GM19467 (cell line): Measurements from ENCODE around the gene GUCY2C.

Source experiments
- ATAC-seq: cut with Tn5 transposase; IDR thresholded peaks from one replicate; pipeline ENCODE4 v1.9.1; 2021; ENCODE audit warnings: mild to moderate bottlenecking, moderate library complexity; ENCODE audit not compliant: unreplicated experiment

The GUCY2C gene

DNA sequence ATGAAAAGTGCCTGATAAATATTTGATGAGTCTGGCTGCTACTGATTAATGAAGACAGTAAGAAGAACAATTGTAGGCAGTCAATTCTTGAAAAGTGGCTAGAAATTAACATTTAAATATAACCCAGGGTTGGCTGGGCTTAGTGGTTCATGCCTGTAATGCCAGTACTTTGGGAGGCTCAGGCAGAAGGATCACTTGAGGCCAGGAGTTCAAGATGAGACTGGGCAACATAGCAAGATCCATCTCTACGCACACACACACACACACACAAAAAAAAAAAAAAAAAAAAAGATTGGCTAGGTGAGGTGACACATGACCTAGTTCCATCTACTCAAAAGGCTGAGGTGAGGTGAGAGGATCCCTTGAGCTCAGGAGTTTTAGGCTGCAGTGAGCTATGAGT is 120.8 kb downstream of the GUCY2C start:
- no peak for ATAC-seq

DNA sequence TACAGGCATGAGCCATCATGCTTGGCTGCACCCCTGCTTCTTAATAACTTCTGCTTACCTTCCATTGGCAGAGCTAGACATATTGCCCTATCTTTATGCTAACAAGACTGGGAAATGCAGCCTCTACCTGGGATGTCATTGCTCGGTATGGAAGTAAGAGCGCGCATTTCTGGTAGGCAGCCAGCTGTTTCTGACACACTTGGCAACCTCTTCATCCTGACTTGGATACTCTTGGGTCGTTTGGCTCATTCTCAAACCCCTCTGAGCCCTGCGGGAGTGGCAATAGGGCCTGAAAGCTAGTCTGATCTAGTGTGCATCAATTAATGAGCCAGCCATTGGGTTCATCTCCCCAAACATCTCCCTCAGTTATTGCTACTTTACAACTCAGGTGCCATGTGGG is 123.3 kb downstream of the GUCY2C start:
- no peak for ATAC-seq

DNA sequence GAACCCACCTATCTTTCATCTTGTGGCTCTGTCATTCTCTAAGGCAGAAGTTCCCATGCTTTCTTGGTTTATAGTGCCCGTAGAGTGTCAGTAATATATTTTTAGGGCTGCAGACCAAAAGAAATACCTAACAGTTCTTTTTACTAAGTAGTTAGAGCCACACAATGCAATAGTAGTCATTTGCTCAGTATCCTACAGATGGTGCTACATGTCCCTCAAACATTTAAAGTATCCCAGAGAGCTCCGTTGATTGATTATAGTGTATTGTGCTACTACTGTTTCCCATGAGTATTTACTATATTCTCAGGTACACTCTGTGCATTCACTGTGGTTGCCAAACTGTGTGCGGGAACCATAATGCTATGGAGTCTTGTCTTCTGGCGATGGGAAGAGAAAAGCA is 124.0 kb downstream of the GUCY2C start:
- ATAC-seq: no peak

DNA sequence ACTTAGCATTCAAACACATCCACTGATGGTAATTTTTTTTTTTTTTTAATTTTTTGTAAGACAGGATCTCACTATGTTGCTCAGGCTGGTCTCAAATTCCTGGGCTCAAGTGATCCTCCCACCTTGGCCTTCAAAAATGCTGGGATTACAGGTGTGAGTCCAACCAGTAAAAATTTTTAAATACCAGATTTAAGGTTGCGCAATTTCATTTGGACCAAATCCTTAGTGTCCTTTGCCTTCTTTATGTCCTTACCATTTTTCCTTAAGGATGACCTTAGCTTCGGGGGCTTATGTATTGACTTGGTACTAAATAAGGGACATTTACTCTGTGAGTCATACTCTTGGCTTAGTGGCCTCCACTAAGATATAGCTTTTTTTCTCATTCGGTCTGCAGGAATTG is 124.6 kb downstream of the GUCY2C start:
- no peak for ATAC-seq

DNA sequence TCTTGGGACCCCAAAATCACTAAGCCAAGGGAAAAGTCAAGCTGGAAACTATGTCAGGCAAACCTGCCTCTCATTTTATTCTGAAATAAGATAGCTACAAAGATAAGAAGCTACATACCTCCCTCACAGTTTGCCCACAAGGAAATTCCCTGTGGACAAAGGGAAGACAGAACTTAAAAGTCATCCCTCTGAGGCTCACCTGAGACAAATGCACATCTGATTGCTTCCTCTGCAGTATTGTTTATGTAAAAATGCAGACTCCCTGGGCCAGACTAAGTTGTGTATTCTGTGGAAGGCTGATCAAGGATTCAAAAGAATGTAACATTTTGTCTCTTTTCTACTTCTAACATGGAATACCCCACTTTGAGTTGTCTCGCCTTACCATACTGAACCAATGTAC is 126.2 kb downstream of the GUCY2C start:
- ATAC-seq: no peak

DNA sequence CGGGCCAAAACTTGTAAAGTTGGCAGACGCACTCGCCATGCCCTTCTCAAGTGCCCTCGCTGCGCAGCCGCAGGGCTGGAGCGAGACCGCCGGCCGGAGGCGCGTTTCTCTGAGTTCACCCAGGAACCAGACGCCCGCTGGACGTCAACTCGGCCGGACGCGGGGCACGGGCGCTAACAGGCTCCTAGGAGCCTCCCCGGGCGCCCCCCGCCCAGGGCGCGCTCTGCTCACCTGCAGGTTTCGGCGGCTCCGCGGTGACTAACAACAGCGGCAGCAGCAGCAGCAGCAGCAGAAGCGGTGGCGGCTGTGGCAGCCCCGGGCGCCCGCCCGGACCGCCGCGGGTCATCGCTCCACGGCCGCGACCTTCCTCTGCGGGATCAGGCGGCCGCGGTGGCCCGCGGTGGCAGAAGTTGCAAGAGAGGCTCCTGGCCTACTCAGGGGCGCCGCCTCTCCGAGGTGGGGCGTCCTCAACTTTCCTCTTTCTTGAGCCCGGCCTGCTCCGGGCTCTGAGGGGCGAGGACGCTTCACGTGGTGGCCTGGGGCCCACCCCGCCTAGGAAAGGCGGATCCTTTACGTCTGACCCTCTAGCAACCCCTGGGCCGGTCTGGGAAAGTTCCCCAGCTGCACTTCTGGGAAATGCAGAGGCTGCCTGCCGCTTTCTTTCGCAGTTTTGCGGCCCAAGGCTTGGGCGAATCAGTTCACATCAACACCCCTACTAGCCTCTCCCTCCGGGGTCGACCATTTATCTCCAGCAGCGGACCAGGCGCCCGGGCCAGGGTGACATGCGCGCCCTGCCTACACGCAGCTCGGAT is 128.8 kb downstream of the GUCY2C start, which contains the start of gene PLBD1:
TSS of gene PLBD1 (minus strand) at position 533 of the 812 bp plus-strand sequence. CDS start at position 346, 187 bp downstream.
- ATAC-seq: no peak

DNA sequence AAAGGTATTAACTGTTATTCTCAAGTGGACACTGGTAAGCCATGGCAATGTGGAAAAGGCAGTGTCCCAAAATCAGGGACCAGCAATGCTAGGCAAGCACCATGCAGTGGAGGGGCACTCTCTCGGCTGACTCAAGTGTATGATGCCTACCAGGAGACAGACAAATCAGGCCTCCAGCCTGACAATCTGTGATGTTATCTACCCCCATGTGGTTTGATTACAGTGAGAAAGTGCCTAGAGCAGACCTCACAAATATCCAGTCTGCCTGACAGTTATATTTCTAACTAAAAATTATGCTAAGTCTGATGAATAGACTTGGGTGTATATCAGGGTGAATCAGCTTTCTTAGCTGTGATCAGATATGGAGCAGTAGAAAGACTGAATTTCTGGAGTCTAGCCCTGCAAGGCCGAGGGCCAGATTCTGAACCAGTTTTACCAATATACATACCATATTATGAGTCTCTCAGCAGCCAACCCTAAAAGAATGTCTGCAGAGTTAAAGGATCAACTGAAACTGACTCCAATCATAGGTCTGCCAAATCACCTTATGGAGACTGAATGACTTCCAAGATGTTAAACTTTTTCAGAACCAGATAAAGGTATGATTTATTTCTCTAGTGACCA is 132.0 kb downstream of the GUCY2C start:
- ATAC-seq: no peak

DNA sequence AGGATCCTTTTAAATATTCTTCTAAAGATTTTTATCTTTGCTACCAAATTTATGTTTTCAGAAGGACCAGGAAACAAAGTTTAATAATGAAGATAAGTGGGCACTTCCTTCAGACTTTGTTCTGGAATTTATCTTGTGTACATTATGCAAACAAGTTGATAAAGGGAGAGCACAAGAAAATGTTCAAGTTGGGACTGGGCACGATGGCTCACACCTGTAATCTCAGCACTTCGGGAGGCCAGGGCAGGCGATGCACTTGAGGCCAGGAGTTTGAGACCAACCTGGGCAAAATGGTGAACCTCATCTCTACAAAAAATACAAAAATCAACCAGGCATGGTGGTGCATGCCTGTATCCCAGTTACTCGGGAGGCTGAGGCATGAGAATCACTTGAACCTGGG is 133.4 kb downstream of the GUCY2C start:
- ATAC-seq: no peak
